Muscle of back (tissue), 13 donors: ENCODE data around the gene MYO5A. TPM values are rescaled to one million over a fixed set of nuclear protein-coding genes. Genes with fewer than 3 reads are reported as not detected.
"Not testable (repeated sequence)": the region's sequence is repeated elsewhere in the genome, so short reads cannot be mapped to it uniquely, and the experiment has no call there.

ENCODE experiments used
- DNase-seq, 3 donors: peaks; one replicate each; pipeline versions ENCODE4 v3.0.0 to v3.0.0-alpha.2; 2013
- long read RNA-seq, 9 donors: transcript quantifications; one replicate each; lab custom pipeline, GENCODE V29; 2026
- polyA plus RNA-seq, 10 donors: library from polyadenylated mRNA; unstranded; fragments of 120-200 nt; gene quantifications; one replicate each; pipeline ENCODE4 v1.2.1, GENCODE V29; 2013; ENCODE audit not compliant: insufficient read length in 10 of 10

MYO5A gene
- 10 to 100 TPM in 1 of 10 donors, 1 to 10 TPM in 9; 3.9 to 11.1 (median 6.5) TPM for polyA plus RNA-seq
- long read RNA-seq, donor 1 = 0 reads
- long read RNA-seq, donor 2 = 0 reads
- long read RNA-seq, donor 3 = 0 reads
- long read RNA-seq, donor 4 = 0 reads
- long read RNA-seq, donor 5 = 0 reads
- long read RNA-seq, donor 6 = 0 reads
- long read RNA-seq, donor 7 = 0 reads
- long read RNA-seq, donor 8 = 0 reads
- long read RNA-seq, donor 9 = 0 reads

GRCh38 chr15:52528564-52529340, at the start of gene MYO5A:
TSS of gene MYO5A (minus strand) at chr15:52528880. CDS start at chr15:52528806, 74 bp downstream.
- DNase-seq = peak; percentile 53 to 81 (median 60)

DNA sequence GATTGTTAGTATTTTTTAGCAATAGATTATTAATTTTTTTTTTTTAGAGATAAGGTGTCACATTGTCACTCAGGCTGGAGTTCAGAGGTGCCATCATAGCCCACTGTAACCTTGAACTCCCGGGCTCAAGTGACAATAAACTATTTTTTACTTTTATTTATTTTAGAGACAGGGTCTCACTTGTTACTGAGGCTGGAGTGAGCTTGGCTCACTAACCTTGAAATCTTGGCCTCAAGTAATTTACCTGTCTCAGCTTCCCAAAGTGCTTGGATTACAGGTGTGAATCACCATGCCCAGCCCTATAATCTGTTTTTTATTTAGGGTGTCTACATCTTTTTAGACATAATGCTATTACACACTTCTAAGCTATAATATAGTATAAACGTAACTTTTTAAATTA, 48.0 kb upstream of the MYO5A start:
- no peak for DNase-seq

DNA sequence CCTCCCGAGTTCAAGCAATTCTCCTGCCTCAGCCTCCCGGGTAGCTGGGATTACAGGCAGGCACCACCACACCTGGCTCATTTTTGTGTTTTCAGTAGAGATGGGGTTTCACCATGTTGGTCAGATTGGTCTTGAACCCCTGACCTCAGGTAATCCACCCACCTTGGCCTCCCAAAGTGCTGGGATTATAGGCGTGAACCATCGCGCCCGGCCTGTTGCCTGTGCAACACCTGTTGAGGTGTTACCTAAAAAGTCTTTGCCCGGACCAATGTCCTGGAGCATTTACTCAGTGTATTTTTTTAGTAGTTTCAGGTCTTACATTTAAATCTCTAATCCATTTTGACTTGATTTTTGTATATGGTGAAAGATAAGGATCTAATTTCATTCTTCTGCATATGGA, 46.9 kb upstream of the MYO5A start:
- DNase-seq = not testable (repeated sequence)

DNA sequence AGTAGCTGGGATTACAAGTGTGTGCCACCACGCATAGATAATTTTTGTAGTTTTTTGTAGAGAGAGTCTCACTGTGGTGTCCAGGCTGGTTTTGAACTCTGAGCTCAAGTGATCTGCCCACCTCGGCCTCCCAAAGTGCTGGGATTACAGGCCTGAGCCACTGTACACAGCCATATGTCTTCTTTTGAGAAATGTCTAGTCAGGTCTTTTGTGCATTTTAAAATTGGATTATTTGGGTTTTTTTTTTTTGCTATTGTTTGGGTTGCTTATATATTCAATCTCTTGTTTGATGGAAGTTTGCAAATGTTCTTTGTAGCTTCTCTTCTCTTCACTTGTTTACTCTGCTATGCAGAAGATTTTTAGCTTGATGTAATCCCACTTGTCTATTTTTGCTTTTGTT, 46.4 kb upstream of the MYO5A start:
- no peak for DNase-seq

GRCh38 chr15:52574623-52575022, 45.9 kb upstream of the MYO5A start:
- DNase-seq = not testable (repeated sequence)

DNA sequence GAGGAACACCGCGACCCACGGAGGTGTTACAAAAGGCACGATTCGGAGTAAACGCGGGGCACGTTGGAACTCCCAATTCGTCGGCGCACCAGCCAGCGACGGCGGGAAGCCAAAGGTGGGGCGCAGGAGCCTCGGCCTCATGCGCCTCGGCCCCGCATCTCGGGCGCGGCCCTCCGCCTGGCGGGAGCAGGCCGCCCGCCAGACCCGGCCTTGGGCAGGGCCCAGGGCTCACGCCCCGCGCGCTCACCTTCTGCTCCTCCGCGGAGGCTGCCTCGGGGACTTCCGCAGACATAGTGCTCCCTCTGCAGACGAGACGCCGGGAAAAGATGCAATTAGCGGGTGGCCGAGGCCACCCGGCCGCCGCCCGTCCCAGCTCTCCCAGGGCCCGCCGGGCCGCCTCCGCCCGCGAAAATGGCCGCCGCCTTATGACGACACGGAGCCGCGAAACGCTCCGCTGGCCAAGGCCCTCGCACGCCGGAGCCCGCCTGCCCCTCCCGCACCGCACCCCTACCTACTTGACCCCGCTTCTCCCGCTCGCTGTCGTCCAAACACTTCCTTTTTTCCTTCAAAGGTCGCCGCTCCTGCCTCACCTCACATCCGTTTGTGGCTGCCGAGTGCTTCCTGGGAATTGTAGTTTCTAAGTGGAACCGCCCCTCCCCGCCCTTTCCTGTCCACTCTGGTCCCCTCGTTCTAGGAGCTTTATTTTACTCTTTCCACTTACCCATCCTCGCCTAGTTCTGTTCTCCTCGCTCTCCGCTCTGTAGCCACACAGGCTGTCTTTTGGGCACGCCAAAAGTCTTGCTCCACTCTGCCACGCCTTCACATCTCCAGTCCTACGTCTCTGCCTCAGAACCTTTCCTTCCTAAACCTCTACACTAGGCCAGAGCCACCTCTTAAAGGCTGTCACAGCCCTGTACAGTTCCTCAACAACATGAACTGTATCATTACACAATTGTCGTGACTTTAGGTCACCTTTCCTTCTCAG, 40.2 kb upstream of the MYO5A start, which contains the start of gene ARPP19:
TSS of gene ARPP19 (minus strand) at position 430 of the 985 bp plus-strand sequence. CDS start at position 292, 138 bp downstream.
- peak; percentile 85 to 96 (median 87) for DNase-seq

GRCh38 chr15:52567871-52568600, 39.4 kb upstream of the MYO5A start:
- DNase-seq = peak in 1 of 3 donors; percentile 11

DNA sequence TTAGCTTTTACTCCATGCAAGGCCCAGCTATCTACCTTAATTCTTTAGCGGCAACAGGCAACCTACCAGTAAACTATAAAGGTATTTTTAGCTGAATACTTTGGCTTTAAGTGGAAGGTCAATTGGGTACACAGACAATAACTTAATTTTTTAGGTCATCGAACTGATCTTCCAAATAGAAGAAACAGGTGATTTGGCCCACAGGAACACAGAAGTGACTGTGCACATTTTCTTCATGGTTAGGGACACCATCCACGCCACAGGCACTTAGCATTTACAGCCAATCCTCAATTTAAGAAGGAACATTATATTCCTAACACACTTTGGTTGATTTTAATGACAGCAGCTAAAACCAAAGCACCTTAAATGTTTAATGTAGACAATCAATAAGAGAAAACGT, 38.2 kb upstream of the MYO5A start:
- DNase-seq = no peak

DNA sequence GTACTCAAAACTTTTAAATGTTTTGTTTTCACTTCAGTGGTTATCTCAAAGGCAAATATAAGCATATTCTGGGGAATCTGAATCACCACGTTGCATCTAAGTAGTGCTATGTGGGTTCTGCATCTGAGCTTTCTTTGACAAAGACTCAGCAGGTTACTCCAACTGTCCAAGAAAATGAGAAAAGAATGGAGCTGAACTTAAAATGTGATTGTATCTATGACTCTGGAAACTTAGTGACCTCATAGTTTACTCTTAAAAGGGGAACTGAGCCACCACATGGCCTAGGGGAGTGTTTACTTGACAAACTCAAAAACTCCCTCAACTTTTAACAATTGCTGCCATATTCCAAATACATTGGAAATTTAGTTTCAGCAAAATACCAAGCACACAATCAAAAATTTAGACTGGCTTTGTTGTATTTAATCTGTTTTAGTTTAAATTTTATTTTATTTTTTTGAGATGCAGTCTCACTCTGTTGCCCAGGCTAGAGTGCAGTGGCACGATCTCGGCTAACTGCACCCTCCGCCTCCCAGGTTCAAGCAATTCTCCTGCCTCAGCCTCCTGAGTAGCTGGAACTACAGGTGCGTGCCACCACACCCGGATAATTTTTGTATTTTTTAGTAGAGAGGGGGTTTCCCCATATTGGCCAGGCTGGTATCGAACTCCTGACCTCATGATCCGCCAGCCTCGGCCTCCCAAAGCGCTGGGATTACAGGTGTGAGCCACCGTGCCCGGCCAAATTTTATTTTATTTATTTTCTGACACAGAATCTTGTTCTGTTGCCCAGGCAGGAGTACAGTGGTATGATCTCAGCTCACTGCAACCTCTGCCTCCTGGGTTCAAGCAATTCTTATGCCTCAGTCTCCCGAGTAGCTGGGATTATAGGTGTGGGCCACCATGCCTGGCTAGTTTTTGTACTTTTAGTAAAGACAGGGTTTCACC, 37.0 kb upstream of the MYO5A start:
- not testable (repeated sequence) for DNase-seq

DNA sequence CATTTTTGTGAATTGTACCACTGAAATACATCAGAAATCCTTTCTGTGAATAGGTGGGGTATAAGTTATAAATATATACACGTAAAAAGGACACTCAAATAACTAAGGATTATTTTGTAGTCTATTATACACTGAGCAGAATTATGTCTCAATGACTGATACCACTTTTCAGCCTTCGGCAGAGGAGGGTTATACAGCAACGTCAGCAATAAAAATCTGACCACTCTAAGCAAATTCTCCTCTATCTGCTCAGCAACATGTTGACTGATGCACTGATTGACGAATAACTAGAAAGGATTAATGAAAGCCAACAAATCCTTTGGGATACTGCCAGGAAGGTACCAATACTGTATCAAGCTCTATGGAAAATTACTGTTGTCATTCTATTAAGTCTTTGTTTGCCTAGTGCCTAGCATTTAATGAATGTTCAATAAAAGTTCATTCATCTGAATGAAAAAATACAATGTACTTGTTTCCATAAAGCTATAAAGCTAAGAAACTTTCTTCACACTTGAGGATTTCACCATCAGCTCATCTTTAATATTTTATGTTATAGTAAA, 34.9 kb upstream of the MYO5A start:
- no peak for DNase-seq

DNA sequence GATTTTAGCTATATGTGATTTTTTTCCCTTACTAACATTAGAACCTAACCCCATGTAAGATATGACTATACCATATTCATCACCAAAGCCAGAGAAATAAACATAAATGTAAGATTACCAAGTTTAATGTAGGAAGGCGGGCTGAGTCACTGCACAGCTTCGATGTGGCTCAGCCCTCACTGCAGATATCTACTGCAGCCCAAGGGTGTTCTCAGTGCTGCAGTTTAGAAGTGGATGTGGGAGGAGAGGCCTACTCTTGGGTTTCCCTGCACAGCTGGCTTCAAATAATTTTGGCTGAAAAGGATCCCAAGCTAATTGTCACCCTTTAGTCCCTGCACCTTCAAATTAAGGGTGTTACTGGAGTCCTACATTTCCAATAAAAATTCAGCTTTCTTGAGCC, 30.9 kb upstream of the MYO5A start:
- no peak for DNase-seq

DNA sequence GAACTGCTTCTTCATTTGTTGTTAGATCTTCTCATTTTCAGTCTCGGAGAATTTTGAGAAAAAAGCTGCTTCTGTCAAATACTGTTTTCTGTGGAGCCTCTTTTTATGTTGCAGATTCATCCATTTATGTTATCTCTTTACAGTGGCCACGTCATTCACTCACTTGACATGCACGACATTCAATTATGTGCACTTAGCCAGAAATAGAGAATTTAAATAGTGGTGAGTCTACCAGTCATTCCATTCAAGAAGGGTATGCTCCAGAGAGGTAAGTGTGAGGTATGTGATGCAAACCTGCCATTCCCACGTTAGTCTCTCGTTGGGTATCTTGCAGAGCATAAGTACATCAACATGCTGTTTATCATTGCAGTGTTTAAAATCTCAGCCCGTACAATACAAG, 30.3 kb upstream of the MYO5A start:
- DNase-seq = no peak

GRCh38 chr15:52558196-52558595, 29.5 kb upstream of the MYO5A start:
- DNase-seq = no peak

DNA sequence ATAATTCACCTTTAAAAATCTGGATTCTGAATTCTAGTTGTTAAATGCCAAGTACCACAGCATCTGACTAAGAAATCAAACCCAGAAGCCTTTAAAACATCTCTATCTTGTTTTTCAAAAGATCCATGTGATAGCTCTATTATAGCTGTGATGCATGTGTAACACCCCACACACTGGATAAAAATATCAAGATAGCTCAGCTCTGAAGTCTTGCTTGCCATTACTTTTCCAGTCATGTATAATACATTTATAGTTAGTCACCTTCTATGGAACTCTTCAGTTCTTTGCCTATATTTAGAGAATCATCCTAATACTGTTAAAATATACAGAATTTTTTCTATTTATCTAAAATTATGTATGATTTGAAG, 28.6 kb upstream of the MYO5A start:
- no peak for DNase-seq

DNA sequence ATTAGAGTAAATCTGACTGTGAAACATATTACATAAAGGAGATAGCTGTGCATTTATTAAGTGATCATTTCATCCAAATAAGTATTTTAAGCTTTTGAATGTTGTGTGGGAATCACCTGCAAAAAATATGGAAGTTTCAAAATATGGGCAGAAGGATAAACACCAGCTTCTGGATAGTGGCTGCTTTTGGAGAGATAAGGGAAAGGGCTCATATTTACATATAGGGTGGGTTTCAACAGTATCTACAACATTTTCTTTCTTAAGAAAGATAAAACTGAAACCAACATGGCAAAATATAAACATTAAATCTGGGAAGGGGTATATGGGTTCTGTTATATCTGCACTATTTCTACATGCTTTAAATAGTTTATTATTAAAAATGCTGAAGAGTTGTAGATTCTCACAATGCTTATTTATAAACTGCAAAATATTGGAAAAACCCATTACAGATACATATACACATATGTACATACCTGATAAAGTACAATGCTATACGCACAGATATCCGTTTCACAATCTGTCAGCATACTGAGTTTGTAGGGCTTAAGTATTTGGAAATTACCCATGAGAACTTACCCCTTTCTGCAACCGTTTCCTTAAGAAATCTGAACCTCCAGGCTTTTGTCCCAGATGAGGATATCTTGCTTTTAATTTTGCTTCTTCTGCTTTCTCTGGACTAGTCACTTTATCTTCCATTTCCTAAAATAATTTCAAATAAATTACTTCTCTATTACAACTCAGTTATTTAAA, 28.0 kb upstream of the MYO5A start:
- DNase-seq = no peak

DNA sequence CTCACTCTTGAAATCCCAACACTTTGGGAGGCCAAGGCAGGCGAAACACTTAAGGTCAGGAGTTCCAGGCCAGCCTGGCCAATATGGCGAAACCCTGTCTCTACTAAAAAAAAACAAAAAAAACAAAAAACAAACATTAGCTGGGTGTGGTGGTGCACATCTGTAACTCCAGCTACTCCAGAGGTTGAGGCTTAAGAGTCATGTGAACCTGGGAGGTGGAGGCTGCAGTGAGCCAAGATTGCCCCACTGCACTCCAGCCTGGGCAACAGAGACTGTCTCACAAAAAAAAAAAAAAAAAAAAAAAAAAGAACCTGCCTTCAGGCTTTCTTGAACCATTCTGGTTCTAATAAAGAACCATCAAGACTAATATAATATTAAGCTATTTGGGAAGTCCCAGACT, 23.6 kb upstream of the MYO5A start:
- DNase-seq = no peak

- DNase-seq = no peak
These were observed 23.1 kb upstream of the MYO5A start for GRCh38 chr15:52551762-52552161.

DNA sequence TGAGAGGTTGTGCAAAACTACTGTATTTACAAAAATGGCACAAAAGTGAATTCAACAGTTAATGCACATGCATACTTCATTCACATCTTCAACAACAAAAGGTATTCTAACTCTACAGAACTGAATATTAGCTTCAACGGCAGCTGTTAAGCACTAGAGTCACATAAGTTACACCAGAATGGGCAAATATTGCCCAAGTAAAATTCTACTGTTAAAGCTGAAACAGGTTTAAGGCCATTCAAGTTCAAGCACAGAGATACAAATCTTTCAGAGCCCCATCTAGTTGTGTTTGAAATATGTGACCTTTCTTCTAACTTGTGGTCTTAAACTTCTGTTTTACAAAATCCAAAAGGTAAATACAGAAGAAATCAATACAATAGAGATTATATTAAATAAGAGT, 22.5 kb upstream of the MYO5A start:
- not testable (repeated sequence) for DNase-seq
